Fibroblast of skin of left biceps (primary cell): ENCODE results near the gene CLVS2.

Experiments used
- DNase-seq, 2 experiments: peaks; one replicate each; pipeline ENCODE4 v3.0.0-alpha.2; 2013; ENCODE audit warnings: low read depth in 2 of 2

The CLVS2 gene

DNA sequence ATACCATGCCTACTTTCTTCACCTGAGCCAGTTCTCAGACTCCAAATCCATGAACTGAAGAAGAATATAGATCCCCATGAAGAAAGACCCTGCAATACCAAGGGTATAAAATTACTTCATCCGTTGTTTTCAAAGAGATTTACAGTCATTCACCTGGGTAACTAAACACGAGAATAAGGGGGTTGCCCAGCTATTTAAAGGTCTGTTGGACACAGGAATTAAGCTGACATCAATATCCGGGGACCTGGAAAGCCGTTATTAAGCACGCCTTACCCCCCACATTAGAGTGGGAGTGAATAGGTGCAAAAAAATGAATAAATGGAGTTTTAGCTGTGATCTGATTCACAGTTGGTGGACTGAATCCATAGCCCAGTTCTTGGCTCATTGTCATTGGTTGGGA is 28.9 kb downstream of the CLVS2 start:
- no peak for DNase-seq

DNA sequence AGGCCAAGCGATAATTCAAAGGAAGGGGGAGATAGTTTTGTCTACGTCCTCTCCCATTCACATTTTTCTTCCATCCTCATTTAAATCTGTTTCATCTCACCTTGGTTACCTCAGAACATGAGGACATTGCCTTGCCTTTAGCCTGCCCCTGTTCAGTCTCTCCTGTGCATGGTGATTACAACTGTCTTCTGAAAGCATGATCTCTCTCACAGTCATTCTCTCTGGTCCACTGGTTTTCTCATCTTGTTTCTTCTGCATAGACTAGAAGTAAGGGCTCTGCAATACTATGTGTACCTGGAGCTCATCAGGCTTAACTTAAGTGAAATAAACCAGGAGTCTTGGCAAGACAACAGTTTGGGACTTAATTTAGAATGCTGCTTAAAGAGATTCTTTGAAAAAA is 31.4 kb downstream of the CLVS2 start:
- no peak for DNase-seq

DNA sequence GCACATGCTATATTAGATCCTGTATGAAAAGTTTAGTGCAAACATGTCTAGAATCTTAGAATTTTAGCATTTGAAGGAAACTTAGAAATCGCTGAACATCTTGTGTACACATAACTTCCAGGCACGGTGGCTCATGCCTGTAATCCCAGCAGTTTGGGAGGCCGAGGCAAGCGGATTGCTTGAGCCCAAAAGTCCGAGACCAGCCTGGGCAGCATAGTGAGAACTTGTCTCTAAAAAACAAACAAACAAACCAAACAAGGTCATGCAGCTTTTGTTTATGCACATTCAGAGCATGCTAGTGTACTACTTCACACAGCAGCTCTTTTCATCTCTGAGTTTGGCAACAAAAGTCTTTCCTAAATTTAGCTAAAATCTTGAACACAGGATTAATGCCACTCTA is 32.2 kb downstream of the CLVS2 start:
- no peak for DNase-seq

DNA sequence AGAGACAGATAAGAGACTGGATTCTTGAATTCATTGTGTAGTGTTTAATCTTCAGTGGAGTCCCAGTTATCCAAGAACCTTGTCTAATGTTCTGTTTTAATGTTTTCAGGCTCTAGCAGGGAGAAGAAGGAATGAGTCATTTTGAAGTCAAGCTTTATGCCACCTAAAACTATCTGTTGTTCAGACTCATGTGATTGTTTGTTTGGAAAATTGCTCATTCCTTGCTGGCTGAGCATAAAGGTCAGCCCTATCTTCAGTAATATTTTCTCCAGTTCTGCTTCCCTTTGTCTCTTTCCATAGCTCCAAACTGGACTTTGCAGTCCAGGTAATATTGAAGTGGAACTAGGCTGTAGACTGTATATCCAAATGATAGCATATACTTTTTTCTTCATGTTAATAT is 34.2 kb downstream of the CLVS2 start:
- DNase-seq: no peak

DNA sequence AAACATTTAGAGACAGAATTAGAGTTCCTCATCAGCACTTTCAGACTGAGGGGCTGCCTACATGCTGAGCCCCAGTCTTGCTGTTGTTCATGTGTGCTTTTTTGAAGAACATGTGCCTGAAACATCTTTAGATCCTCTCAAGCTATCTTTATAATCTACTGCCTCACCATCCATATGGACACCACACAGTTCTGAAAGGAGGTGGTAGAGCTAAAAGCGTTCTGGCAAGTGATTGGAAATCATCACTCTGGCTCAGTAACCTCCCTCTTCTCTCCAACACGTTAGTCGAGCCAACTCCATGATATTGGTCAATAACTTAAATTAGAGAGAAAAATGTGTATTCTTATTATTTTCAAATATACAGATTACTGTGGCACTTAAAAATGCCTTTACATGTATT is 40.6 kb downstream of the CLVS2 start:
- DNase-seq: no peak

DNA sequence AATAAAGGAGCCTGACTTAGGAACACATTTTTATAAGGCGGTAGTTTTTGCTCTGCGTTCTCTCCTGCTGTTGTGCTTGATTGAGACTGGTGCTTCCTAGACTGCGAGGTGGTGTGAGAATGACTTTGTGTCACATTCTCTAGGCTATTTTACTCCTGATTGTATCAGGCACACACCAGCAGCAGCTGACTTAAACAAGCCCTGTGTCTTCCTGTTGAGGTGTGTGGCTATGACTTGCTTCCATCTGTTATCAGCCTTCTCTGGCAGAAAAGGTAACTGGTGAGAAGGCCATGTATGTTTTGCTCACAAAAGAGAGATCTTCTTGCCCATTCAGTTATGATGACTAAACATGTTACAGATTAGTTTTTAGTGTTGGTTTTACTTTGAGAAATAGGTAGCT is 43.4 kb downstream of the CLVS2 start:
- DNase-seq: no peak

DNA sequence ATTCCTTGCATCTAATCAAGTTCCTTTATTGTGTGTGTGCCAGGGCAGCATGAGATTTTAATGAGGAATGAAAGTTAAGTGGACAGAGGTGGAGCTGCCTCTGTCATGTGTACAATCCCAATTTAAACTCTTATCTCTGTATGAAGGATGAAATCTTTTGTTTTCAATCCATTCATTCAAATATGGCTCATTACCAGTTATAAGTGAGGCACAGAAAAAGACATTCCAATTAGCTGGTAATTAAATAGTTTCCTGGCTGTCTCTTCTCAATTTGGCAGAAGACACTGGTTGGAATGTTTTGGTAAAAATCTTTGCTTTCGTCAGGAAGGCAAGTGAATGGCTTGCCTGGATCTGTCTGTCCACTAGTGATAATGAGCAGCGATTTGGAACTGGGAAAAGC is 46.4 kb downstream of the CLVS2 start:
- DNase-seq: no peak

DNA sequence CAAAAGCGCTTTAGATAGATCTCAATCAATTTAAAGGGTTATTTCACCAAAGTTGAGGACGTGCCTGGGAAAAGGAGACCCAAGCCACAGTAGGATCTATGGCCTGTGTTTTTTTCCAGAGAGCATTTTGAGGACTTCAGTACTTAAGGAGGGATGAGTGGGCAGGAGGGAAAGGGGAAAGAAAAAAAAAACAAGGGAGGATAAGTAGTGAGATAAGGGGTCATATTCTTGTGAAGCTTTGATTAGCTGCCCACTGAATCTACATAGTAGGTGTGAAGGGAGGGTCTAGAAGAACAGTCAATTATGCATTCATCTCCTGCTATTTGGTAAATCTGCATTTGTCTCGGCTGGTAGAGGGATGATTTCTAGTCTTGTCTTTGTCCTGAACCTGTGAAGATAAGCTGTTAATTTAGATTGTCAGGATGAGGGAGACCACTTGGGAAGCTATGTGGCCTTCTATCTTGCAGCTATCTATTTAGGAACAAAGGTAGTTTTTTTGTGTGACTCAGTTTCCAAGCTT is 48.4 kb downstream of the CLVS2 start:
- DNase-seq: no peak

DNA sequence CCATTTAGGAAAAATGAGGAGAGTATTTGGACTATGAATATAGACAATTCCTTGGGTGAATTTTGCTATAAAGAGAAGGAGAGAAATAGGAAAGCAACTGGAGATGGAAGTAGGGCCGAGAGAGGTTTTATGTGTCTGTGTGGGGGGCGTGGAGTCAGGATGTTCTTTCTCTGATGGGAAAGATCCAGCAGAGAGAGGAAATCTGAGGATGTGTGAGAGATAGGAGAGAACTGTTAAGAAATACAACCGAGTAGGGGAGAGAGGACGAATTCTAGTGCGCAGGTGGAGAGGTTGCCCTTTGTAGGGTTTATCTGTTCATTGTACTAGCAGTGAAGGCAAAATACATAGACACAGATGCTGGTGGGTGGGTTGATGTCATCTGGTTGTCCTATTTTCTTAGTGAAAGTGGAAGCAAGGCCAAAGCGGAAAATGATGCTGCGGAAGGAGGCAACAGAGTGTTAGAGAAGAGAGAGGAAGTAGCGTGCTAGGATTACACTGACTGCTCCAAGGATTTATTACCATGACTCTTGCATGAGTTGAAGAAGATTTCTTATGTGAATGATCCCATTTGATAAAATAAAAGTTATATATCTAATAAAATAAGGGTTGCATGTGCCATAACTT is 57.7 kb downstream of the CLVS2 start:
- no peak for DNase-seq

DNA sequence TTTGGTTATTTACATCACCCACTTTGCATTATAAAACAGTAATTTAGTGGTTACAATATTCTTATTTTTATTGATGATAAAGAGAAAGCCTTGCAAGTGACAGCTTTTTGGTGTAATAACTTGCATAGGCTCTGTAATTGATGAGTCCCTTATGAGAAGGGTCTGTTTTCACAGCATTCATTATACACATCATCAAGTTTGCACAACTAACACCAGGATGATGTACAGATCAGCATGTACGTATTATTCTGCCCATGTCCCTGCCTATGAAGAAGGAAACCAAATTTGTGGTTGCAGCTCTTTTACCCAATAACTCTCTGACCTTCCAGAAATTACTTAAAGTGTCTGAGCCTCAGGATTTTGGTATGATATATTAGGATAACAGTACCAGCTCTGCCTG is 59.2 kb downstream of the CLVS2 start:
- DNase-seq: no peak

DNA sequence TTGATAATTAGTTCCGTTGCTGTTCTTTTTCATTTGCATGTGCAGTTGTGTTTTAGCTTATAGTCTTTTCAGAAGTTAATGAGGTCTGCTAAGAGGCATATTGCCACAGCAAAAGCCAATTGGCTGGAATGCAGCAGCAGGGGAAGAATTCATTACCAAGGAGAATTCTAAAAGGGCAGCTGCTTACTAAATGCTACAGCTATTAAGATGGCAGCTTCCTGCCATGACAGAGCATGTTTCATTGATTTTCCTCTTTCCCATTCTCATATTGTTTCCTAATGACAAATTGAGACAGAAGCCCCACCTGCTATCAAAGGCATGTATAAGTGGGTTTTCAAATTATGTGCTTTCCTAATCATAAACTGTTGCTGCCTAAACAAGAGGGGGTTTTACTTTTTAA is 66.6 kb downstream of the CLVS2 start:
- DNase-seq: no peak

DNA sequence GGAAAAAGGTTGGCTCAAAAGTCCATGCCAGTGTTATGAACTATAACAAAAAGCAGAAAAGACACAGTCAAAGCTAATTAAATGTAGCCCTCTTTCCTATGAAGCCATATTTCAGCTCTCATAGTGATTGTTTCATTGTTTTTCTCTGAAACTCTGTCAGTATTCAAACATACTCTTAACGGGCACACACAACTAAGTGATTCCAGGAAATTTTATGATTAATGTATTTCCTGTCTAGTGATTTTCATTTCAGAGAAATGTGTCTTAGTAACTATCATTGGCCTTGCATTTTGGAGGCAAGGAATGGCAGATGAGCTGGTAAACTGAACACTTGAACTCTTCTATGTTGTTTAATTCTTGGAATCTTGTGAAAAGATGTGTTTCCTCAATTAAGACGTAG is 68.0 kb downstream of the CLVS2 start:
- no peak for DNase-seq

DNA sequence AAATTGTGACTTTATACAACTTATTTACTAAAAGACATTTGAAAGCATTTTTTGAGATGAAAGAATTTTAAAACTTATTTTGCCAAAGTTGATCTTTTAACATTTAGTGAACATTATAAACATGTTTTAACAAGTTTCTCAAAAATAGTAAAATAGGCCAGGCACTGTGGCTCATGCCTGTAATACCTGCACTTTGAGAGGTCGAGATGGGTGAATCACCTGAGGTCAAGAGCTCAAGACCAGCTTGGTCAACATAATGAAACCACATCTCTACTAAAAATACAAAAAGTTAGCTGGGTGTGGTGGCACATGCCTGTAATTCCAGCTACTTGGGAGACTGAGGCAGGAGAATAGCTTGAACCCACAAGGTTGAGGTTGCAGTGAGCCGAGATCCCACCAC is 78.6 kb downstream of the CLVS2 start:
- DNase-seq: no peak

DNA sequence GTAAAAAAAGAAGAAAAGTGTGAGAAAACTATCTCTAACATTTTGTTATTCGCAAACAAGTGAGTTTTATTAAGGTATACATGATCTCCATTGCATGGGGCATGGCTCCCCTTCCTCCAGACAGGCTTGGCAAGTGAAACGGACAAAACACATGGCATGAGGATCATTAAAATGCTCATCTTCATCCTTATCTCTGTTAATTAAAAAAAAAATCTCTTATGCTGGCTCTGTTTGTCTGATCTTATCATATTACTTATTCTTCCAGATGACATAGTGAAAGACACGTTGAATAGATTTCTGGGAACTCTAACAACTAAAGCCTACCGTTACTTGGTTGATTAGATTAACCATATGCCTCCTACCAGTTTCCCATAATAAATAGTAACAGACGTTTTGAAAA is 89.4 kb downstream of the CLVS2 start:
- no peak for DNase-seq

DNA sequence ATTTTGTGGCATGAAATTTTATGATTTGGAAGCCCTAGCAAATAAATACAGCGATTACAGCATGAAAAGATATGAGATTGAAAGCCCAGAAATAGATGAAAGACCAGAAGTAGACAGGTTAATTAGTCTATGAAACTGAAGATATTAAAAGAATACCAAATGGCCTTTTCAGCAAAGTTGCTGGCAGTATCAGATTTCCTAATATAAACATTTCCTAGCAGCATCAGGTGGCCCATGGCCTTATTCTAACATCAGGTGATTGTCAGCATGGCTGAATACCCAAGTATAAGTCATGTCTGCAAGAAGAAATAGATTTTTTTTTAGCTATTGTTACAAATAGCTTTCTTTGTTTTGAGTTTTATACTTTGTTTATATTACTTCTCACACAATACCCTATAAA is 93.2 kb downstream of the CLVS2 start:
- no peak for DNase-seq

DNA sequence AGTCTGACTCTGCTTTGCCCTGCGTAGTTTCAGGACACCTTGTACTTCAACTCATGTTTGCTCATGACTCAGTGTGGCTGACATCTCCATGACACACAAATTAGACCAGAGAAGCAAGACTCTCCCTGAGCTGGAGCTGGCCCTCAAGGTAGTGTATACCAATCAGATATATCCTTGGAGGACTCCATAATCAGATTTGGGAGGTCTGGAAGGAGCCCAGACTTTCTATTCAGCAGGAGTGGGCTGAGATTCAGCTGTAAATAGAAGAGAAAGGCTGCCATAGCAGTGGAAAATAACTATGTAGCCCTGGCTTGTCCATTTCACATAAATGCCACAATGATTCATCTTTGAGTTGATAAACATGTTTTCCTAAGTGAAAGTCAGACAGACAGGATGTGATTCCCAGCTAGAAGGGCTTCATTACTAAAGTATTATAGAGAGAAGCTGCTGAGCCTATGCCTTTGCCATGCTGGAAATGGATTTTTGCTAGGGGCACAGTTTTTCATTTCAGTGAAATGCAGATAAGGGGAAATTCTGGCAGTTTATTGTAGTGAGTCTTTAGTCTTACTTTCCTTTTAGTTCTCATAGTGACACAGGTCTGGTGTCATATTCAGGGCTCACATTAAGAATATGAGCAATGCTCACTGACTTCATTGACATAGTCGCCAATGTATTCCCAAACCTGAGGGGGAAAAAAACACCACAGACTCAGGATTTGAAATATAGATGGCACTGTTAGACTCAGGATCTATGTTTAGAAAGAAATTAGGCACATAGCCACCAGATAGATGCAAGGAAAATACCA is 95.3 kb downstream of the CLVS2 start:
- DNase-seq: no peak

DNA sequence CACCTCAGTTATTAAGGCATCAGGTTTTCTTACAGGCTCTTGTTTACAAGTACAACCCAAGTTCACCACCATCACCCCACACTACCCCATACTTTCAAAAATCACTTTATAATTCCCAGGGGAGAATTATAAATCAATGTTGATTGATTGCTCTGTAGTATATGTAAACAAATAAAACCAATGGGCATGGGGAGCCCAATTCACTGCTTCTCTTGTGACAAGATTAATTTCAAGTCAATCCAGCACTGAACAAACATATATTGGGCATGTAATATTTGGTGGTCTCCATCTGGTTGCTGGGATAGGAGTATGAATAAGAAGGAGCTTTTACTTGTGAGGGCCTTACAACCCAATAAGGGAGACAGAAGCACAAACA is 95.8 kb downstream of the CLVS2 start:
- DNase-seq: no peak

DNA sequence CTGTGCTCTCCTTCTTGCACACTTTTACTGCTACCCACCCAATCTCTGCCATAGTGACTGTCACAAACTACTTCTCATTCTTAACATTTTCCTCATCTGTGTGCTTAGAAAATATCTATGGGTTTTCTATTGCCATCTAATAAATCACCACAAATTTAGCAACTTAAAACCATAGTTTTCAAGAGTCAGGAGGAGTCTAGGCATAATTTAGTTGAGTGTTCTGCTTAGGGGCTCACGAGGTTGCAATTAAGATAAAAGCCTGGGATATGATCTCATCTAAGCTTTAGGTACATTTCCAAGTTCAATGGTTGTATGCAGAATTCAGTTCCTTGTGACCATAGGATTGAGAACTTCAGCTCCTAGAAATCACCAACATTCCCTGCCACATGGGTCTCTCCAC is 98.8 kb downstream of the CLVS2 start:
- no peak for DNase-seq

DNA sequence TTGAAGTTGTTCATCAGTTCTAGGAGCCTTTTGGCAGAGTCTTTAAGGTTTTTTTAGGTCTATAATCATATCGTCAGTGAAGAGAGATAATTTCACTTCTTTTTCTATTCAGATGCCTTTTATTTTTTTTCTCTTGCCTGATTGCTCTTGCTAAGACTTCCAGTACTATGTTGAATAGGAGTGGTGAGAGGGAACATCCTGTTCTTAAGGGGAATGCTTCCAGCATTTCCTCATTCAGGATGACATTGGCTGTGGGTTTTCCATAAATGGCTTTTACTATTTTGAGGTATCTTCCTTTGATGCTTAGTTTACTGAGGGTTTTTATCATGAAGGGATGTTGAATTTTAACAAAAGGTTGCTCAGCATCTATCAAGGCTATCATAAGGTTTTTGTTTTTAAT is 109.5 kb downstream of the CLVS2 start:
- DNase-seq: no peak

DNA sequence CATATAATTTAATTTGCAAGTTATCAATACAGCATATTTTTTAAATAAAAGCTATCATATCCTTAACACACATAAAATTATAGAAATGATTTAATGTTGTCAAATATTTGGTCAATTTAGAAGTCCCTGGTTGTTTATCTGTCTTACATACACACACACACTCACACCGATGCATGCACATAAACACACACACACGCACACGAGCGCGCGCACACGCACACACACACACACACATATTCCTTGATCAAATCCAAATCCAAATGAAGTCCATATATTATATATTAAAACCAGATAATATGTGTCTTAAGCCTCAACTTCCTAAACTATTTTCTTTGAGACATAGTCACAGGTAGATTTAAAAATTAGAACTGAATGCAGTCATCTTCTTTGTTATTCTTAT is 120.3 kb downstream of the CLVS2 start:
- no peak for DNase-seq

DNA sequence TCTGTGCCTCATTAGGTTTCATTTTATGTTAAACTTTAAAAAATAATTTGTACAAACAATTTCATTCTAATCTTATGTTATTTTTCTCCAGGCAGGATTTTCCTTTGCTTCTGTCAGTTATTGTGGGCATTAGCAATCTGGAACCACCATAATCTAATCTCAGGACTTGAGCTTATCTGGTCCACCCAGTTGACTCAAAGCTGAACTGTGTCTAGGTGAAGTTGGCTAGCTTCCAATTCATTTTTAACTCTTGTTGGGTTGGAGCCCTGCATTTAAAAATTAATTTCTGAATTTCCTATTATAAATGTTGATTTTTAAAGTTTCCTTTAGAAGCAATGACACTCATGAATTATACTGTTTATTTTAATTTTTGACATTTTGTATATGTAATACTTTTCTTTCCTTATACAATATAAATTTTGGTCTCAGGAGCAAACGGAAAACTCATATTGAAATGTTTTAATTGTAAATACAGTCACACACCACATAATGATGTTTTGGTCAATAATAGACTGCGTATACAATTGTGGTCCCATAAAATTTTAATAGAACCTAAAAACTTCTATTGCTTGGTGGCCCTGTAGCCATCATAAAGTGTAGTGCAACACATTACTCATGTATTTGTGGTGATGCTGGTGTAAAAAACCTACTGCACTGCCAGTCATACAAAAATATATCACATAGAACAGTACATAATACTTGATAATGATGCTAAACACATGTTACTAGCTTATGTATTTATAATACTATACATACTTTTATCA is 121.3 kb downstream of the CLVS2 start:
- DNase-seq: no peak

DNA sequence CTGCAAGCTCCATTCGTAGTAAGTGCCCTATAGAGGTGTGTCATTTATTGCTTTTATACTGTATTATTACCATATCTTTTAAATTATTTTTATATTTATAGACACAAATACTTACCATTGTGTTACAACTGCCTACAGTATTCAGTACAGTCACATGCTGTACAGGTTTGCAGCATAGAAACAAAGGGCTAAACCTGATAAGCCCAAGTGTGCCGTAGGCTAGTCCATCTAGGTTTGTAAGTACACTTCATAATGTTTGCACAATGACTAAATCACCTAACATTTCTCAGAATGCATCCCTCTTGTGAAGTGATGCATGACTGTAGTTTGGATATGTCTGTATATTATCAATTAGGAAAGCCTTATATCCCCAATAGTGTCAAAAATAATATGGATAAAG is 122.8 kb downstream of the CLVS2 start:
- DNase-seq: no peak
